DND-41 (cell line): ENCODE measurements around the gene PTPRO.

ENCODE experiments used
- ATAC-seq: fragments of 200-7000 bp; cut with Tn5 transposase; 3 replicates; pipeline ENCODE4 v1.9.1; 2021; ENCODE audit warnings: low read depth; ENCODE audit not compliant: insufficient read depth
- DNase-seq: peaks from one replicate; pipeline ENCODE4 v3.0.0-alpha.2; 2020
- H2AFZ ChIP-seq: 2 replicates; pipeline ENCODE4 v1.6.0; 2012; ENCODE audit warnings: low read depth, low read length
- H3K27ac ChIP-seq: 2 replicates; pipeline ENCODE4 v1.5.1; 2012; ENCODE audit warnings: low read length, inconsistent platforms
- H3K27me3 ChIP-seq: fragments of 200-600 bp; sonication (generic); 2 replicates; pipeline ENCODE4 v1.6.0; 2012; ENCODE audit warnings: low read length, mild to moderate bottlenecking, inconsistent platforms; ENCODE audit not compliant: insufficient read depth, poor library complexity
- H3K36me3 ChIP-seq: 2 replicates; pipeline ENCODE4 v1.5.1; 2012; ENCODE audit warnings: low read length, inconsistent platforms; ENCODE audit not compliant: insufficient read depth
- H3K4me1 ChIP-seq: 2 replicates; pipeline ENCODE4 v1.5.1; 2012; ENCODE audit warnings: mild to moderate bottlenecking, low read length; ENCODE audit not compliant: insufficient read depth
- H3K4me2 ChIP-seq: 2 replicates; pipeline ENCODE4 v1.6.0; 2012; ENCODE audit warnings: mild to moderate bottlenecking, moderate library complexity, low read length, inconsistent platforms; ENCODE audit not compliant: insufficient read depth
- H3K4me3 ChIP-seq, 2 experiments: fragments of 200-600 bp in 1 of 2; shearing (Covaris generic) in 1 of 2; 2 replicates each; pipeline ENCODE4 v1.5.1; 2012 to 2016; ENCODE audit warnings: inconsistent platforms in 2 of 2, low read length in 2 of 2, mild to moderate bottlenecking in 2 of 2, low read depth in 1 of 2, moderate library complexity in 1 of 2
- H3K79me2 ChIP-seq: 2 replicates; pipeline ENCODE4 v1.6.0; 2012; ENCODE audit warnings: low read length, inconsistent platforms; ENCODE audit not compliant: insufficient read depth
- H3K9ac ChIP-seq: 2 replicates; pipeline ENCODE4 v1.6.0; 2012; ENCODE audit warnings: low read depth, mild to moderate bottlenecking, inconsistent platforms, low read length, moderate library complexity
- H3K9me3 ChIP-seq: 2 replicates; pipeline ENCODE4 v1.5.1; 2012; ENCODE audit warnings: low read length, moderate library complexity, mild to moderate bottlenecking, inconsistent platforms; ENCODE audit not compliant: insufficient read depth, severe bottlenecking
- H4K20me1 ChIP-seq: 2 replicates; pipeline ENCODE4 v1.6.0; 2012; ENCODE audit warnings: low read length; ENCODE audit not compliant: insufficient read depth
- EZH2 ChIP-seq: IDR thresholded peaks from 3 replicates; pipeline ENCODE4 v1.6.1; 2012; ENCODE audit warnings: borderline replicate concordance, low read depth, mild to moderate bottlenecking, moderate library complexity, low read length, inconsistent platforms; ENCODE audit not compliant: severe bottlenecking
- TF ChIP-seq, protein P1 (sequence below): IDR thresholded peaks from 2 replicates; pipeline ENCODE4 v1.5.1; 2012; ENCODE audit warnings: borderline replicate concordance, low read length, moderate library complexity, mild to moderate bottlenecking; ENCODE audit not compliant: poor library complexity, severe bottlenecking; ENCODE audit errors: extremely low read depth

PTPRO gene

DNA sequence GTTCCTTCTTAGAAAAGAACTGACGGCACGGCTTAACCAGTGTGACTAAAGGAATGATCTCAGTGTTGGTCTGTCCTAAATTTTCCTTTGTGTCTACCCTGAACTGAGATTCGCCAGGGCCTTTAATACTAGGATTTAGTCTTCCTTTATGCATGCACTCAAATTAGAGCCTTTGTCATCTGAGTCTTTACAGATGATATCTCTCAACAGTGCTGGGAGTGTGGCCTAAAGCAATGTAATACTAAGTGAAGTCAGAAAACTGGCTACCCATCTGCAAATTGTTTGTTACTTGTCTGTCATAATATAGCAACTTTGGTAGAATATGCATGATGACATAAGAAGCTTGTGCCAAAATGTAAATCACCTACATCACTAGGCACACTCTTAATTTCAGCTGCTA is 95.4 kb downstream of the PTPRO start:
- no peak overlapping the region for H3K4me3 ChIP-seq
- no peak for DNase-seq
- H3K4me1 ChIP-seq = peaks cover 7% of the 10 kb centered on the region; the same call in 1 of the 2 replicates
- H3K9ac ChIP-seq = no peak overlapping the region
- no peaks in the 10 kb centered on the region for H3K79me2 ChIP-seq
- TF ChIP-seq EZH2 = no peak
- TF ChIP-seq, protein P1, sequence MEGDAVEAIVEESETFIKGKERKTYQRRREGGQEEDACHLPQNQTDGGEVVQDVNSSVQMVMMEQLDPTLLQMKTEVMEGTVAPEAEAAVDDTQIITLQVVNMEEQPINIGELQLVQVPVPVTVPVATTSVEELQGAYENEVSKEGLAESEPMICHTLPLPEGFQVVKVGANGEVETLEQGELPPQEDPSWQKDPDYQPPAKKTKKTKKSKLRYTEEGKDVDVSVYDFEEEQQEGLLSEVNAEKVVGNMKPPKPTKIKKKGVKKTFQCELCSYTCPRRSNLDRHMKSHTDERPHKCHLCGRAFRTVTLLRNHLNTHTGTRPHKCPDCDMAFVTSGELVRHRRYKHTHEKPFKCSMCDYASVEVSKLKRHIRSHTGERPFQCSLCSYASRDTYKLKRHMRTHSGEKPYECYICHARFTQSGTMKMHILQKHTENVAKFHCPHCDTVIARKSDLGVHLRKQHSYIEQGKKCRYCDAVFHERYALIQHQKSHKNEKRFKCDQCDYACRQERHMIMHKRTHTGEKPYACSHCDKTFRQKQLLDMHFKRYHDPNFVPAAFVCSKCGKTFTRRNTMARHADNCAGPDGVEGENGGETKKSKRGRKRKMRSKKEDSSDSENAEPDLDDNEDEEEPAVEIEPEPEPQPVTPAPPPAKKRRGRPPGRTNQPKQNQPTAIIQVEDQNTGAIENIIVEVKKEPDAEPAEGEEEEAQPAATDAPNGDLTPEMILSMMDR = no peak
- no peaks in the 10 kb centered on the region for H3K27me3 ChIP-seq
- no peak overlapping the region for H2AFZ ChIP-seq
- no peak overlapping the region for H3K4me2 ChIP-seq
- no peaks in the 10 kb centered on the region for H3K36me3 ChIP-seq
- no peaks in the 10 kb centered on the region for H3K9me3 ChIP-seq
- no peaks in the 10 kb centered on the region for H4K20me1 ChIP-seq
- no peak for ATAC-seq
- H3K27ac ChIP-seq = no peak overlapping the region

DNA sequence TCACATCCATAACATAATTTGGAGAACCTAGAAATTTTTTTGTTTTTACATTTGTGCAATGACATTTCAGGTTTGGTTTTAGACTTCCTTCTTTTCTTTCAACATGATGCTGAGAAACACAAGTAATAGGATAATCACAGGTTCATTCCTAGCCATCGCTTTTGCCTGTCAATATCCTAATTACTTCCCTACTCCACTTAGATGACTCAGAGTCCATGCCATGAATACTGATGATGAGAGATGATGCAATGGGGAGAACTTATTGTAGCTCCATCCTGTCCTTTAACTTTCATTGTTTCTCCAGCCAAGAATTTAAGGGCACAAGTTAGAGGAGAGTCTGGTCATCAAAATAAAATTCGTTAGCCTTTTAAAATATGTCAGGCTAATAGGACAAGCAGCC is 101.3 kb downstream of the PTPRO start:
- Histone ChIP-seq H3K4me1 (no peaks in the 10 kb centered on the region), H3K27ac (no peak overlapping the region), H3K36me3 (no peaks in the 10 kb centered on the region), H2AFZ (no peak overlapping the region), H3K79me2 (no peaks in the 10 kb centered on the region), H3K4me2 (no peak overlapping the region), H3K9ac (no peak overlapping the region), H3K9me3 (no peaks in the 10 kb centered on the region), H3K4me3 (no peak overlapping the region), H4K20me1 (no peaks in the 10 kb centered on the region), H3K27me3 (no peaks in the 10 kb centered on the region)
- no peak for DNase-seq
- no peak for ATAC-seq
- TF ChIP-seq EZH2 = no peak

DNA sequence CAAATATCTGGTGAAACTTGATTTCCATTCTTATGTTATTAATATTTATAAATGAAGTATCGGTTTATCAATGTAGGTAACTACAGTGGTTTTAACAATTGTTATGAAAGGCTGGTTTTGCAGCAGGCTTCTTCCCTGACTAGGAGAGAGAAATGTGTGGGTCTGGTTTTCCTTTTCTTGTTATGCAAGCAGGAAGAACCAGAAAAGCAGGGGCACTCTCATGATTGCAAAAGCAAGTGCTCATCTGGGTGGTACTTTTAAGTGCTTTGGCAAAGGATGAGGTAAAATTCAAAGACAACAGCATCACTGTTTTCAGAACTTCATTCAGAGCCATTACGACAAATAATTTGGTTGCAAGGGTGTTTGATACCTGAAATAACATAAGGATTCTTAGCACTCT is 105.6 kb downstream of the PTPRO start:
- Histone ChIP-seq H3K9ac (no peak overlapping the region), H3K4me1 (no peaks in the 10 kb centered on the region), H3K79me2 (no peaks in the 10 kb centered on the region), H3K27ac (no peak overlapping the region), H2AFZ (no peak overlapping the region), H3K27me3 (no peaks in the 10 kb centered on the region), H3K36me3 (no peaks in the 10 kb centered on the region), H3K4me3 (no peak overlapping the region), H3K4me2 (no peak overlapping the region), H3K9me3 (no peaks in the 10 kb centered on the region), H4K20me1 (no peaks in the 10 kb centered on the region)
- DNase-seq = no peak
- ATAC-seq = no peak
- TF ChIP-seq, protein P1 = no peak
- TF ChIP-seq EZH2 = no peak

DNA sequence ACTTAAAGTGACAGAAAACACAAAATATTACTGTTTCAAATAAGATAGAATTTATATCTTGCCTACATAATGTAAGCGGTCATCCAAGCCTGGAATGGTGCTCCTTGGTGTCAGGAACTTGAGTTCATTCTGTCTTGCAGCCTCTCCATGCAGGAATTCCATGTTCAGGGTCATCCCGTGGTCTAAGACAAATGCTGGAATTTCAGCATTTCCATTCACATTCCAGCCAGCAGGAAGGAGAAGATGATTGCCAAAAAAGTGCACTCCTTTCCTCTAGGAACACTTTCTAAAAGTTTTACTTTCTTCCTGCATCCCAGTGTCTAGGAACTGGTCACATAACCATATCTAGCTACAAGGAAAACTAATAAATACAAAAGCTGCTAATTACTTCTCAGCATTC is 106.3 kb downstream of the PTPRO start:
- no peak overlapping the region for H3K4me2 ChIP-seq

More for the DNA sequence above, 106.3 kb downstream of the PTPRO start:
- Histone ChIP-seq H3K4me3 (no peak overlapping the region), H3K9me3 (no peaks in the 10 kb centered on the region), H3K4me1 (no peaks in the 10 kb centered on the region), H3K27me3 (no peaks in the 10 kb centered on the region), H4K20me1 (no peaks in the 10 kb centered on the region), H2AFZ (no peak overlapping the region), H3K79me2 (no peaks in the 10 kb centered on the region), H3K36me3 (no peaks in the 10 kb centered on the region), H3K27ac (no peak overlapping the region), H3K9ac (no peak overlapping the region)
- ATAC-seq (no peak), DNase-seq (no peak)
- TF ChIP-seq EZH2 = no peak
- TF ChIP-seq, protein P1 = no peak
